ENCODE measurements around the gene POU6F2.

POU6F2 gene

DNA sequence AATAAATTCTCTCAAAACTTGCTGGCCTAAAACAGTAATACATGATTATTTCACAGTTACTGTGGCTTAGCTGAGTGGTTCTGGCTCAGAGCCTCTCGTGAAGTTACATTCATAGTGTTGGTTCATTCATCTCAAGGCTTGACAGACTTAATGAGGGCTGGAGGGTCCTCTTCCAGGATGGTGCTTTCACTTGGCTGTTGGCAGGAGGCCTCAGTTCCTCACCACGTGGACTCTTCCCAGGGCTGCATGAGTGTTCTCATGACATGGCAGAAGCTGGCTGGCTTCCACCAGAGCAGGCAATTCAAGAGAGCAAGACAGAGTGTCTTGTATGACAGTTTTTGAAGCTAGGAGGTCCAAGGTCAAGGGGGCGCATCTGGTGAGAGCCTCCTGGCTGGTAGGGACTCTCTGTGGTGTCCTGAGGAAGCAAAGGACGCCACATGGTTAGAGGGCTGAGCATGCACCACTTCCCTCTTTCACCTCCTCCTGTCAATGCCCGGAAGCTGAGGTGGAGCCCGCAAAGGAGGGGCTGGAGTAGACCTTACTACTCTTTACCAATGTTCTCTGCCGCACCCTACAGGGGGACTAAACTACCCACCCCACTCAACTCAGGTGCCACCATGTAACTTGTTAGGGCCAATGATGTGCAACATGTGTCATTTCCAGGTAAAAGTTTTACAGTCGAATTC is 530.3 kb downstream of the POU6F2 start:
- no peak for TF ChIP-seq CTCF (IDR thresholded peaks at IDR 0.05; ENCODE audit: poor library complexity, severe bottlenecking)
- H3K36me3 ChIP-seq (ENCODE audit: low read depth) = no peaks in the 10 kb centered on the region
- H3K9me3 ChIP-seq (ENCODE audit: severe bottlenecking) = no peaks in the 10 kb centered on the region
- DNase-seq (ENCODE audit: low spot score) (no peak), ATAC-seq (ENCODE audit: low read depth) (no peak)
- no peaks in the 10 kb centered on the region for H3K27me3 ChIP-seq (ENCODE audit: insufficient read depth, poor library complexity, severe bottlenecking)
- no peak overlapping the region for H3K27ac ChIP-seq (ENCODE audit: poor library complexity, severe bottlenecking)
- H3K4me3 ChIP-seq (ENCODE audit: severe bottlenecking) = no peak overlapping the region
- no peaks in the 10 kb centered on the region for H3K4me1 ChIP-seq (ENCODE audit: insufficient read depth, poor library complexity, severe bottlenecking)

GRCh38 chr7:39509436-39509835 is 531.7 kb downstream of the POU6F2 start:
- no peak for TF ChIP-seq CTCF (IDR thresholded peaks at IDR 0.05; ENCODE audit: poor library complexity, severe bottlenecking)
- no peaks in the 10 kb centered on the region for H3K9me3 ChIP-seq (ENCODE audit: severe bottlenecking)
- no peaks in the 10 kb centered on the region for H3K36me3 ChIP-seq (ENCODE audit: low read depth)
- H3K27ac ChIP-seq (ENCODE audit: poor library complexity, severe bottlenecking) = no peak overlapping the region
- DNase-seq (ENCODE audit: low spot score) (no peak), ATAC-seq (ENCODE audit: low read depth) (no peak)
- no peaks in the 10 kb centered on the region for H3K27me3 ChIP-seq (ENCODE audit: insufficient read depth, poor library complexity, severe bottlenecking)
- H3K4me1 ChIP-seq (ENCODE audit: insufficient read depth, poor library complexity, severe bottlenecking) = no peaks in the 10 kb centered on the region
- H3K4me3 ChIP-seq (ENCODE audit: severe bottlenecking) = no peak overlapping the region

DNA sequence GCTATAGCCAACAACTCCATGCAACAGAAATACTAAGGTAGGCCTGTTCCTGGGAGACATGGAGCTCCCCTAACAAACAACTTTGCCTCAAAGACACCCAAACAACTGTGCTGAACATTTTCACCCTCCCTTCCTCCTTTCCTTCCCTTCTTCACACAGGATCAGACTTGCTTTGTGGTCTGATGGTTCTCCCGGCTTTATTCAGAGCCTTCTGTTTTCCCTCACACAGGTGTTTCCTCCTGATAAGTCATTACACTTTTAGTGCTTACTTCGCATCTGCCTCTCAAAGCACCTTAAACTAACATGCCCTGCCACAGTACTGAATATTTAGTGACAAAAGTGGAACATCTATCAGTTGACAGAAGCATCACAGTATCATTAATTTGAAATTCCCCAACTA is 532.2 kb downstream of the POU6F2 start:
- ATAC-seq (ENCODE audit: low read depth) (no peak), DNase-seq (ENCODE audit: low spot score) (no peak)
- H3K27ac ChIP-seq (ENCODE audit: poor library complexity, severe bottlenecking) = no peak overlapping the region
- H3K27me3 ChIP-seq (ENCODE audit: insufficient read depth, poor library complexity, severe bottlenecking) = no peaks in the 10 kb centered on the region
- no peaks in the 10 kb centered on the region for H3K4me1 ChIP-seq (ENCODE audit: insufficient read depth, poor library complexity, severe bottlenecking)
- H3K4me3 ChIP-seq (ENCODE audit: severe bottlenecking) = no peak overlapping the region
- H3K9me3 ChIP-seq (ENCODE audit: severe bottlenecking) = no peaks in the 10 kb centered on the region
- H3K36me3 ChIP-seq (ENCODE audit: low read depth) = no peaks in the 10 kb centered on the region
- TF ChIP-seq CTCF (IDR thresholded peaks at IDR 0.05; ENCODE audit: poor library complexity, severe bottlenecking) = no peak

- no peak for TF ChIP-seq CTCF (IDR thresholded peaks at IDR 0.05; ENCODE audit: poor library complexity, severe bottlenecking)
- Histone ChIP-seq H3K4me3 (ENCODE audit: severe bottlenecking) (no peak overlapping the region), H3K4me1 (ENCODE audit: insufficient read depth, poor library complexity, severe bottlenecking) (no peaks in the 10 kb centered on the region), H3K9me3 (ENCODE audit: severe bottlenecking) (no peaks in the 10 kb centered on the region), H3K27ac (ENCODE audit: poor library complexity, severe bottlenecking) (no peak overlapping the region), H3K27me3 (ENCODE audit: insufficient read depth, poor library complexity, severe bottlenecking) (no peaks in the 10 kb centered on the region), H3K36me3 (ENCODE audit: low read depth) (no peaks in the 10 kb centered on the region)
- DNase-seq (ENCODE audit: low spot score) = no peak
- ATAC-seq (ENCODE audit: low read depth) = peak; percentile 81; the same call in 2 of the 3 replicates
Observed at GRCh38 chr7:39510864-39511354, 533.2 kb downstream of the POU6F2 start.

GRCh38 chr7:39515534-39516228 is 538.0 kb downstream of the POU6F2 start:
- Histone ChIP-seq H3K27ac (ENCODE audit: poor library complexity, severe bottlenecking) (no peak overlapping the region), H3K27me3 (ENCODE audit: insufficient read depth, poor library complexity, severe bottlenecking) (no peaks in the 10 kb centered on the region), H3K36me3 (ENCODE audit: low read depth) (no peaks in the 10 kb centered on the region), H3K4me3 (ENCODE audit: severe bottlenecking) (no peak overlapping the region), H3K4me1 (ENCODE audit: insufficient read depth, poor library complexity, severe bottlenecking) (no peaks in the 10 kb centered on the region), H3K9me3 (ENCODE audit: severe bottlenecking) (no peaks in the 10 kb centered on the region)
- ATAC-seq (ENCODE audit: low read depth) = no peak
- no peak for TF ChIP-seq CTCF (IDR thresholded peaks at IDR 0.05; ENCODE audit: poor library complexity, severe bottlenecking)
- DNase-seq (ENCODE audit: low spot score) = no peak

Data from RWPE2 (cell line).